AG10803 (cell line): ENCODE data around the gene CPZ.

Experiments
- DNase-seq: peaks from one replicate; pipeline ENCODE4 v3.0.0; 2010; ENCODE audit warnings: low read depth
- H3K4me3 ChIP-seq: 2 replicates; pipeline ENCODE4 v1.5.1; 2011; ENCODE audit warnings: mild to moderate bottlenecking, low read length, control low read depth
- TF ChIP-seq, protein P1 (sequence below): conservative IDR thresholded peaks from 2 replicates; pipeline ENCODE4 v1.5.1; 2011; ENCODE audit warnings: mild to moderate bottlenecking, low read length, control low read depth, inconsistent platforms

Gene CPZ

DNA sequence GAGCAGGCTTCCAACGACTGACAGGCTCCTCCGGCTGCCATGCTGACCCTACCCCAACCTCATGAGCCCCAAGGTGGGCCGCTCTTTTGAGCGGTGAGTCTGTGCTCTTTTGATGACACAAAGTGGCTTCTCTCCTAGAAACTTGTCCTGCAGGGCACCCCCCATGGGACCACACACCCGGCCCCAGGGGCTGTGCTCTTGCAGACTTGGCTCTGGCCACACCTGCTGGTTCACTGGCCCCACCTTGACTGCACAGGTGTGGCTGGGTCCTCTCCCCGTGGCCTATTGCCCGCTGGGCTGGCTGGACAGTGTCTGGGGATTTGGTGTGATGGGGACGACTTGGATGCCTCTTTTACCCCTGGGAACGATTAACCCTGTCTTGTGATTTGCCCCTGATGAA, 1.5 kb upstream of the CPZ start:
- H3K4me3 ChIP-seq: no peak overlapping the region
- DNase-seq: no peak
- TF ChIP-seq, protein P1, sequence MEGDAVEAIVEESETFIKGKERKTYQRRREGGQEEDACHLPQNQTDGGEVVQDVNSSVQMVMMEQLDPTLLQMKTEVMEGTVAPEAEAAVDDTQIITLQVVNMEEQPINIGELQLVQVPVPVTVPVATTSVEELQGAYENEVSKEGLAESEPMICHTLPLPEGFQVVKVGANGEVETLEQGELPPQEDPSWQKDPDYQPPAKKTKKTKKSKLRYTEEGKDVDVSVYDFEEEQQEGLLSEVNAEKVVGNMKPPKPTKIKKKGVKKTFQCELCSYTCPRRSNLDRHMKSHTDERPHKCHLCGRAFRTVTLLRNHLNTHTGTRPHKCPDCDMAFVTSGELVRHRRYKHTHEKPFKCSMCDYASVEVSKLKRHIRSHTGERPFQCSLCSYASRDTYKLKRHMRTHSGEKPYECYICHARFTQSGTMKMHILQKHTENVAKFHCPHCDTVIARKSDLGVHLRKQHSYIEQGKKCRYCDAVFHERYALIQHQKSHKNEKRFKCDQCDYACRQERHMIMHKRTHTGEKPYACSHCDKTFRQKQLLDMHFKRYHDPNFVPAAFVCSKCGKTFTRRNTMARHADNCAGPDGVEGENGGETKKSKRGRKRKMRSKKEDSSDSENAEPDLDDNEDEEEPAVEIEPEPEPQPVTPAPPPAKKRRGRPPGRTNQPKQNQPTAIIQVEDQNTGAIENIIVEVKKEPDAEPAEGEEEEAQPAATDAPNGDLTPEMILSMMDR: no peak

DNA sequence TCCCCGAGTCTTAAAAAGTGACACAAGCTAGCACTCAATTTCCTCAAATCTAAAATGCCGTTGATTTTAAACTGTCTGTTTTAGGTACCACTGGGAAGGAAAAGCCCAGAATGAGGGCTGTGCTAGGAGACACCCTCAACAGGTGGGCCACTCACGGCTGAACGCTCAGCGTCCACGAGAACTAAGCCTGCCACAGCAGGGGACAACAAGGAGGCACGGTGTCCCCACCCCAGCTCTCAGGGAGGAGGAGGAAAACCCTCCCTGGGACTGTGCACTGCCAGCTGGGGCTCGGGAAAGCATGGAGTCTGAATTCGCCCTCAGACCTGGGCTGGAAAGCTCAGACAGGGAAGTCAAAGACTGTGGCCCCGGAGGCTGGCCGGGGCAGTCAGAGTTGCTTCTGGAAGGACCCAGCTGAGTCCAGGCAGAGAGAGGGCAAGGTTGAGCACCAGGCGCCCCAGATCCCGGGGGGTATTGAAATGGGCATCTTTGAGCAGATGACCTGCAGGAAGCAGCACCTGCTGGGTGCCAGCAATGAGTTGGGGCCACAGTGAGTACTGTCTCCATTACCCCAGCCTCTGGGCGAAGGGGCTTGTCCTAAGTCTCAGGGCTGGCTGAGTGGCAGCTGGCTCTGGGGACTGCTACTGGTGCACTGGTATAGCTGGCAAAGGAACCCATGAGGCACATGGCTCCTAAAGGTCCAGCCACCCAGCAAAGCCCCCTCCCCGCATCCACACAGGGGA, 769 bp upstream of the CPZ start:
- TF ChIP-seq, protein P1: no peak
- H3K4me3 ChIP-seq: no peak overlapping the region
- DNase-seq: no peak

DNA sequence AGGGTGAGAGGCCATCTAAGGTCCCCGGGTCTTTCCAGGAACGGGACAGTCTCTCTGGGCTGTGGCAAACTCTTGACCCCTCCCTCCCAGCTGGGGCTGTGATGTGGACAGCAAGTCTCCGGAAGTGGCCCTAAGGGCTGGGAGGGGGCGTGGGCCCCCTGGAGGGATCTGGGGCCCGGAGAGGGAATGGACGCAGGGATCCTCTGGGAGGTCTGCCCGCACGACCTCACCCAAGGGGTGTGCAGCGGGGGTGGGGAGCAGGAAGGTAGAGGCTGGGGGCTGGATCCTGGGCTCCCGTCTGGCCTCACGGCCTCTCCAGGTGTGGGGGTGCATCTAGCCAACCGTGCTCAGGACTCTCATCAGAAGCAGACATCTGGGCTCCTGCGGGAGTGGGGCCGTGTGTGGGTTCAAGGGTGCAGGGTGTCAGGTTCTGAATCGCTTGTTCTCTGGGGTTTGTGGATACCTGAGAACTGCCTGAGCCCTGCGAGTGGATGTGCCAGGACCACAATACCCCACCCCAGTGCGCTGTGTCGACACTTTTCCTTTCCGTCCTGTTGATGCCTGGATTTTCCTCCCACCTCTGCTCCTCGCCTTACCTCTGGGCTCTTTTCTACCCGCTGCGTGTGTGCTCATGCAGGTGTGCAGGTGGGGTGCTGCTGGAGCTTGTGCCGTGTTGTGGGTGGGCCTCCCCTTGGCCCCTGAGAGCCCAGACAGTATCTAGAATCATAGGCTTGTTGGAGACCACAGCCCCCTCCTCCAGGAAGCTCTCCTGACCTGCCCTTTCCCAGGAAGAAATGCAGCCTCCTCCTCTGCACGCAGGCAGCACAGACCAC, 915 bp downstream of the CPZ start:
- no peak for DNase-seq
- peak overlapping the region; percentile 64 for H3K4me3 ChIP-seq

DNA sequence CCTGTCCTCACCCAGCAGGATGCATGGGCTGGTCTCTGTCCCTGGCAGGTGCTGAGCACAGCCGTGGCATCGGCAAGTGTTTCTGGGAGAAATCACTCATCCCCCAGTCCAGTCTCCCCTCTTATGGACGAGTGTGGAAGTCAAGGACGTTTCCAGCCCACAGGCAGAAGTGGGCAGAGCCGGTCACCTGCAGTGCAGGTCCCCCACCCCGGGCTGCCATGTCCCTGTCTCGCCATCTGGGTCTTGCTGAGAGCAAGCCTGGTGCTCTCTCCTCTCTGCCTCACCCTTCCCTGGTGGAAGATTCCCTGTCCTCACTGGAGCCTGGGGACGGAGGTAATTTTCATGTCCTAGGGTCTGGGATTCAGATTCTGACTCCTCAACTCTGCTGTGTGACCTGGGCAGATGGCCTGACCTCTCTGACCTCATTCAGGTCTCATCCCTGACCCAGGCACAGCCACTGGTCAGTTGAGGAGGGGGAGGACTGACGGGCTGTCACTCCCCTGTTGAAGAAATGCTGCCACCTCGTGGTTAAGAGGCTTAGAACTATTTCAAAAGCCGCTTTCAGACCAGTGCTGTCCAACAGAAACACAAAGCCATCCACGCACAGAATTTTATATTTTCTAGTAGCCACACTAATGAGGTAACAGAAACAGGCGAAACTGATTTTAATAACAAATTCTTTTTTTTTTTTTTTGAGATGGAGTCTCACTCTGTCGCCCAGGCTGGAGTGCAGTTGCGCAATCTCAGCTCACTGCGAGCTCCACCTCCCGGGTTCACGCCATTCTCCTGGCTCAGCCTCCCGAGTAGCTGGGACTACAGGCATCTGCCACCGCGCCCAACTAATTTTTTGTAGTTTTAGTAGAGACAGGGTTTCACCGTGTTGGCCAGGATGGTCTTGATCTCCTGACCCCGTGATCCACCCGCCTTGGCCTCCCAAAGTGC, 1.8 kb downstream of the CPZ start:
- TF ChIP-seq, protein P1: peak; percentile 85
- H3K4me3 ChIP-seq: peak overlapping the region; percentile 64
- peak; percentile 72 for DNase-seq

More for the DNA sequence above, 915 bp downstream of the CPZ start:
- TF ChIP-seq, protein P1: no peak

DNA sequence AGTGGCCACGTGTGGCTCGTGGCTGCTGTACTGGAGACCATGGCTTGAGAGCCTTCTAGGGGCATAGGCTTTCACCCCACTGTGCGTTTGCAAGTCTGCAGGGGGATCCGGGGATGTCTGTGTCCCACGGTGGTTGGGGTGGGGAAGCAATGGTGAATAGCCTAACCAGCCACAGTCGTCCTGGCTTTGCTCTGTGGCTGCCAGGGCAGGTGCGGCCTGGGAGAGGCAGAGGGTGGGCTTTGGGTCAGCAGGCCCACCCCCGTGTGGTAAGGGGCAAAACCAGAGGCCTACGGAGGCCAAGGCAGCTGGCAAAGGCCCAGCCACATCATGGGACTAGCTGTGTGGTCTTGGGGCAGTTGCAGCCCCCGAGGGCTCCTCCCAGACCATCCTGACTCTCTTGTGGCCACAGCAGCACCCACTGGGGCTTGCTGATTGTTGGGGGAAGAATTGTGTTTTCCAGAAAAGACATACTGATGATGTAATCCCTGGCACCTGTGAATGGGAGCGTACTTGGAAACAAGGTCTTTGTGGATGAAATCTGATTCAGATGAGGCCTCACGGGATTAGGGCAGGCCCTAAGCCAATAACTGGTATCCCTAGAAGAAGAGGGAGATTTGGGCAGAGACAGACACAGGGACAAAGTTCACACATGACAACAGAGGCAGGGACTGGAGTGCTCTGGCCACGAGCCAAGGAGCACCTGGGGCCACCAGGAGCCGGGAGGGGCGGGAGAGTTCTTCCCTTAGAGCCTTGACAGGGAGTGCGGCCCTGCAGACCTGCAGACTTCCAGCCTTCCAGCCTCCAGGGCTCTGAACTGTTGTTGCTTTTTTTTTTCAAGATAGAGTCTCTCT, 2.9 kb downstream of the CPZ start:
- no peak for DNase-seq
- no peak overlapping the region for H3K4me3 ChIP-seq
- TF ChIP-seq, protein P1: no peak

DNA sequence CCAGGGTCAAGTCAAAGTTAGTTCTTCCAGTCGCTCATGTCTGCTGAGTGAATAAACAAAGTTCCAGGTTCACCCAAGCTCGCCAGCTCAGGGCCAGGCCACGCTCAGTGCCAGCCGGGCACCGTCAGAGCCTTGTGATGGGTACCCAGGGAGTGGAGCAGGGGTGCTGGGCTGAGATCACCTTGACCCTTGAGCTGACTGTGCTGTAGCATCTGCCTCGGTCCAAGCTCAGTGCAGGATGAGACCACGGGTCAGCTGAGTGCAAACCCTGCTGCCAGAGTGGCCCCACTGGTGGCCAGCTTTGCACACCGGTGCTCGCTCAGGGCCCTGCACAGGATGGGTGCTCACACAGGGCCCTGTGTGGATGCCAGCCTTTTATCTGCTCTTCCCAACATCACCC, 4.3 kb downstream of the CPZ start:
- no peak for DNase-seq
- TF ChIP-seq, protein P1: no peak
- no peak overlapping the region for H3K4me3 ChIP-seq
